HG02973 (cell line): ENCODE results near the gene SLC36A4.
A peak's percentile ranks its signal among the peaks of the same experiment; 100 is the strongest.
"Not testable (repeated sequence)": the region's sequence is repeated elsewhere in the genome, so short reads cannot be mapped to it uniquely, and the experiment has no call there.

Experiments
- ATAC-seq: cut with Tn5 transposase; IDR thresholded peaks from one replicate; pipeline ENCODE4 v1.9.1; 2021; ENCODE audit warnings: moderate library complexity; ENCODE audit not compliant: unreplicated experiment

SLC36A4 gene

GRCh38 chr11:93197380-93198214, at the start of gene SLC36A4:
TSS of gene SLC36A4 (minus strand) at chr11:93197991. CDS start at chr11:93197832, 159 bp downstream.
- peak; percentile 82 for ATAC-seq

- ATAC-seq: not testable (repeated sequence)
These were observed 49.0 kb upstream of the SLC36A4 start for GRCh38 chr11:93246790-93247189.

- ATAC-seq: no peak
These were observed 46.2 kb upstream of the SLC36A4 start for GRCh38 chr11:93244018-93244417.

GRCh38 chr11:93239966-93240365, 42.2 kb upstream of the SLC36A4 start:
- ATAC-seq: no peak

GRCh38 chr11:93238956-93239355, 41.2 kb upstream of the SLC36A4 start:
- ATAC-seq: no peak

GRCh38 chr11:93236741-93237675, 39.2 kb upstream of the SLC36A4 start:
- peak; percentile 70 for ATAC-seq

- ATAC-seq: peak; percentile 99
These were observed 36.9 kb upstream of the SLC36A4 start for GRCh38 chr11:93234602-93235207.

- no peak for ATAC-seq
These were observed 32.1 kb upstream of the SLC36A4 start for GRCh38 chr11:93229876-93230275.

- ATAC-seq: no peak
These were observed 27.9 kb upstream of the SLC36A4 start for GRCh38 chr11:93225662-93226061.

GRCh38 chr11:93221539-93221938, 23.7 kb upstream of the SLC36A4 start:
- no peak for ATAC-seq

GRCh38 chr11:93220078-93220477, 22.3 kb upstream of the SLC36A4 start:
- no peak for ATAC-seq

GRCh38 chr11:93219440-93219839, 21.6 kb upstream of the SLC36A4 start:
- peak; percentile 54 for ATAC-seq

GRCh38 chr11:93216511-93217101, 18.8 kb upstream of the SLC36A4 start:
- ATAC-seq: no peak

- ATAC-seq: no peak
These were observed 15.8 kb upstream of the SLC36A4 start for GRCh38 chr11:93213622-93214021.

- ATAC-seq: no peak
These were observed 14.3 kb upstream of the SLC36A4 start for GRCh38 chr11:93212094-93212493.

- ATAC-seq: no peak
These were observed 11.7 kb upstream of the SLC36A4 start for GRCh38 chr11:93209466-93209865.

- ATAC-seq: no peak
These were observed 11.0 kb upstream of the SLC36A4 start for GRCh38 chr11:93208663-93209270.

GRCh38 chr11:93199616-93200015, 1.8 kb upstream of the SLC36A4 start:
- ATAC-seq: no peak

GRCh38 chr11:93198215-93198845, 539 bp upstream of the SLC36A4 start:
- ATAC-seq: no peak

- peak; percentile 32 for ATAC-seq
These were observed 893 bp downstream of the SLC36A4 start for GRCh38 chr11:93196816-93197379.
